NCI-H146 treated with DMSO at 0.1 percent for 48 hours (cell line): ENCODE results near the gene CMPK2.
"Not testable (repeated sequence)": the region's sequence is repeated elsewhere in the genome, so short reads cannot be mapped to it uniquely, and the experiment has no call there.

Experiments
- DNase-seq: peaks from one replicate; lab custom pipeline; 2025; ENCODE audit not compliant: unreplicated experiment; lab: John Stamatoyannopoulos, UW

The CMPK2 gene

DNA sequence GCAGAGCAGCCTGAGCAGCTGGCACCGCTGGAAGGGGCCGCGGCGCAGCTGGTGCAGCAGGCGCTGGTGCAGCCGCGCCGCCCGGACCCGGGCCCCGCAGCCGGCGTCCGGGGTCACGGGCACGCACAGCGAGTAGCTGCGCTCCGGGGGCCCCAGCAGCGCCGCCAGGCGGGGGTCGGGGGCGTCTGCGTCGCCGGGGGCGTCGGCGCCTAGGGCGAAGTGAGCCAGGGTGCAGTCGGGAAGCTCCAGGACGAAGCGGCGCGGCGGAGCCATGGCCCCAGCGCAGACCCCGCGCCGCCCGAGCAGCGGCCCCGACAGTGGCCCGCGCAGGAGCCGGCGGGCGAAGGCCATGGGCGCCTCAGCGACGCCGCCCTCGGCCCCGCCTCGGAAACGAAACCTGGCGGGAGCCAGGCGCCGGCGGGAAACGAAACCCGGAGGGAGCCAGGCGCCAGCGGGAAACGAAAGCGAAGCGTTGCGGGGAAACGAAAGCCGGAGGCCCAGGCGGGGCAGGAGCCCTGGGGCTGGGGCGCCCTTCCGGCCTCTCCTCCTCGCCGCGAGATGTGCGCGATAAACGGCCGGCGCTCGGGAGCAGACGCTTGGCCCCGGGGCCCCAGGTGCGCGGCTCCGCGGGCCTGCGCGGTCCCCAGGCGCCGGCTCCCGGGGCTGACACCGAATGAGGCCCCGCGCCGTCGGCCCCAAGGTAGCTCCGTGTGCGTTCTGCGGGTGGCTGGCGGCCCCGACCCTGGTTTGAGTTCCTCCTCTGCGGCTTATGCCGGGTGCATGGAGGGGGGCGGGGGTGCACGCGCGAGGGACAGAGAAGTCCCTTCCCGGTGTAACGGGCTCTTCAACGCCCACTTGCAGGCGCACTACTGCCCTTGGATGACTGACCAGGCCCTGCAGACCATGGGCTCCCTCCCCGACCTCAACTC lies at the start of gene CMPK2:
Gene CMPK2, minus strand, starts transcription at position 562 of the 929 bp plus-strand sequence. Its CDS starts 211 bp downstream, at position 351.
- peak; percentile 44 for DNase-seq

GRCh38 chr2:6915399-6915798 lies 49.7 kb upstream of the CMPK2 start:
- DNase-seq = no peak

DNA sequence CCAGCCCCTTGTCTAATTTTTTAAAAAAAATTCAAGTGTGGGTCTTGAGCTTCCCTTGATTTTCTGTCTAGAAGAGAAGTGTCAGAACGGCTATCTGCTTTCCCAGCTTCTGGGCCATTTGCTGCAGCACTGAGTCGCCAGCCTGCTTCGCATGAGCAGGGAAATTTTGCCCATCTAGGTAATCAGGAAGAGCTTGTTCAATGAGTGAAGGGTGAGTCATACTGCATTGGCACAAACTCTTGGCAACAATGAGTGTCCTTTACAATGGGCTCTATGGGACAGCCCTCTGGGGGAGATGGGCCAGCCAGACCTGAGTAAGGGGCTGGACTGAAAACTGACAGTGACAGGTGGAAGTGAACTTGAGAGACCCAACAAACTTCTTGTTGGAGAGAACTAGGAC lies 49.1 kb upstream of the CMPK2 start:
- no peak for DNase-seq

GRCh38 chr2:6913415-6914157 lies 47.9 kb upstream of the CMPK2 start:
- no peak for DNase-seq

DNA sequence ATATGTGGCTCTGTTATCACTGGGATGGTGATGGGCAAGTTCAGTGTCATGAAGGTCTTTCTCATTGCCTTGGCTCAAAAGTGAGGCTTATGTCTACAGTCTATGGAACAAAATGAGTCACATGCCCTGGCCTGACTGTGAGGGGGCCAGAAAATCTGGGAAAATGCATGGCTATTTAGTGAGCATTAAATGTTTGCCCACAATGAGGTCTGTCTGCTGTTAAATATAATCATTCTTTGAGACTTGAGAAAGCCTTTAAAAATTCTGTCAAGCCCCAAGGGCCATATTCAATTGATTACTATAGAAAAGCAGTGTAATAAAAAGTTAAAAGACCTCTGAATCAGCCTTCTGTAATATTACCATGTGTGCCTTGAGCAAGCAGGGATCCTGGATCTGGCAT lies 46.0 kb upstream of the CMPK2 start:
- DNase-seq = no peak

DNA sequence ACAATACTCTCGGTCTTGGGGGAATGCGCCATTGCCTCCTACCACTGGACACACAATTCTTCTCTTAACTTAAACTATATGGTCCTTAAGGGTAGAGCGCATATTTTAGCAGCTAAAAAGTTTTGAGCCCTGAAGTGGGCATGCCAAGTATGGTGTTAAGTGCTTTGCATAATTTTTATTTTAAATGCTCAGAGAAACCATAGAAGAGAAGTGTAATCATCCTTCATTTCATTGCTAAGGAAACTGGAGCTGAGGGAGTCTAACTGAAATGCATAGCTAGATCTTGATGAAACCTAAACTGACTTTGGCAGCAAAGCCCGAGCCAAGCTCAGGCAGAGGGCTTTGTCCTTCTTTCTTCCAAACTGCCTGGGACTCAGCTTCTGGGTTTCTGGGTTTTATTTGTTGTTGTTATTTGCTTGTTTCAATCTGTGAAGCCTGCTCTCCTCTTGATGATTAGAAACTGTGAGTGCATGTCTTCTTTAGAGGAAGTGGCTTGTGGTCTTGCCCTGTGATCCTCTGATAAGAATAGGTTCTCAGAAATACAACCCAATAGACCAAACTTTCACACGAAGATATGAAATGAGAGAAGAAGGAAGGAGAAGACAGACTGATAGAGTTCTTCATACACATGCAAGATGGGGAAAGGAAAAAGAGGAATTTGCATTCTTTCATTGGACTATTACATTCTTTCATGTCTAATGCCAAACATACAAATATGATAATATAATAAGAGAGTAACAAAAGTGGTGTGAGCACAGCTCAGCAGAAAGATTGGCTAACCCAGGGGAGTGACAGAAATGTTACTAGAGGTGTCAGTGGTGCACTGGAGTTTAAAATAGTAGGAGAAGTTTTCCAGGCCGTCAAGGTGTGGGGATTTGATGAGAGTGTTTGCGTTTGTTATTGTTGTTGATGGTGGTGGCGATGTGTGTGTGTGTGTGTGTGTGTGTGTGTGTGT lies 44.0 kb upstream of the CMPK2 start:
- no peak for DNase-seq

- DNase-seq = no peak
Observed at GRCh38 chr2:6908291-6908690, 42.6 kb upstream of the CMPK2 start.

GRCh38 chr2:6906165-6906741 lies 40.5 kb upstream of the CMPK2 start:
- DNase-seq = no peak

DNA sequence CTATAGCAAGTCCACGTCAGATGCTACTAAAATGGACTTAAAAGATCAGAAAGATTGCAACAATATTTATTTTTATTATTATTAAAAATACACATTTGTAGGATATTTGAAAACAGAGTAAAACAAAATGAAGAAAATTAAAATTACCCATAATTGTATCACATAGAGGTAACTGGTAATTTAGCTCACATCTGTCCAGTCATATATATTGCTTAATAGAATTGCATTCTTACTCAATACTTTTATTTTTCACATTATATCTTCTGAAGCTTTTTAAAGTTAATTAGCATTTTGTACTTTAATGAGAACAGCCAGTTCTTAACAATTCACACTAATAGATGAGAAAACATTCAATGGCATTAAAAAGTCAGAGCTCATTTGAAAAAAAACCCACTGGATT lies 40.0 kb upstream of the CMPK2 start:
- no peak for DNase-seq

GRCh38 chr2:6902581-6902980 lies 36.9 kb upstream of the CMPK2 start:
- not testable (repeated sequence) for DNase-seq

GRCh38 chr2:6896930-6897759 lies 31.4 kb upstream of the CMPK2 start:
- peak; percentile 12 for DNase-seq

DNA sequence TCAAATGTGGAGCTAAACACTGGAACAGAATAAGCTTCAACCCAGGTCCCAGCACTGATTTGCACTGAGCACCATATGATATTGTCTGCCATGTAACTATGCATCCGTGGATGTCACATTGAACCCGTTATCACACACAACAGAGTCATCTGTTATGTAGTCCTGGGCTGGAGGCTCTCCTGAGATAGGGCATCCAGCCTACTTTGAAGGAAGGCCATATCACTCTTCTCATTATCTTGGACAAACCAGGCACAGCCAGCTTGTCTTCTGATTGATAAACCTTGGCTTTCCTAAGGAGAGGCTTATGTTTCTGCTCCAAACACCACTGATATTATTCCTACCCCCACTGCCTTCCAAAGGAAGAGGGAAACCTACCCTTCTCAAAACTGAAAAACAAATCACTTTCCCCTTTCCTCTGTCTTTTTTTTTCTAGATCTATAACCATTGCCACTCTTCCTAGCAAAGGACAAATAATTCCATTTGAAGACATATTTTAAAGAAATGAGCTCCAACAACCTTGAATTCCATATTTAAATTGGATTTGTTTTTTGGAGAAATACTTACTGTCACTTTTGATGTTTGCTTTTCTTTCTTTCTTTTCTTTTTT lies 28.3 kb upstream of the CMPK2 start:
- no peak for DNase-seq

DNA sequence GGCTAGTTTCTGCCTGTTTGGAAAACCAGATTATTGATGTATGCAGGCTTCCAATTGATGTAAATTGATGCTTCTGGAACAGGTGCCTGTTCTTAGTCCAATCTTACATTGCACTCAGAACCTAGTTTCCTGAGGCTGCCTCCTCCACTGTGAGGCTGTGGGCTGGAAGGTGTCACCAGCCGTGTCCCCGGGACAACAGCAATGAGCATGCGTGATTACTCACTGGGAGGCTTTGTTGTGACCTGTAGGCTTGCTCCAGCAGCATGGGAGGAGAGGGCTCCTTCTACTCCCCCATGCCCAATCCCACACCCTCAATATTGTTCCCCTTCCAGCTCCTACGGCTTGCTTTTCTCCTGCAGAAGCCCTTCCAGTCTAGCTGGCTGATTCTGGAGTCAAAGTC lies 23.0 kb upstream of the CMPK2 start:
- no peak for DNase-seq

DNA sequence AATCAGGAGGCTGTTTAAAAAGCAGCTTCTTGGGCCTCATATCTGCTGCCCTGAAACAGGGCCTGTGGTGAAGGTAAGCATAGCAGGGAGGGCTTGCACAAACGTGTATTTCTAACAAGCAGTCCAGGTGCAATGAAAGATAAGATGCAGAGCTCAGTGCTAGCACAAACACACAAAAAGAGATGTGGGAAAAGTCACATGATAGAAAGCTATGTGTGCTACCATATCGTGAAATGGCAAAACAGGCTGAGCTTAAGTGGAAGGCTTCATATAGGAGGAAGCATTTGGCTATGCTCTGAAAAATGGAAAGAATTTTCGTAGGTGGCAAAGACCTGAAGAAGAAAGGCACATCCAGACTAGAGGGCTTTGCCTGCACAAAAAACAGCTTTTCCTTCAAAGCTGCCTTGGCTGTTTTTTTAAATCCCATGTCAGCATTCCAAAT lies 22.1 kb upstream of the CMPK2 start:
- DNase-seq = no peak

DNA sequence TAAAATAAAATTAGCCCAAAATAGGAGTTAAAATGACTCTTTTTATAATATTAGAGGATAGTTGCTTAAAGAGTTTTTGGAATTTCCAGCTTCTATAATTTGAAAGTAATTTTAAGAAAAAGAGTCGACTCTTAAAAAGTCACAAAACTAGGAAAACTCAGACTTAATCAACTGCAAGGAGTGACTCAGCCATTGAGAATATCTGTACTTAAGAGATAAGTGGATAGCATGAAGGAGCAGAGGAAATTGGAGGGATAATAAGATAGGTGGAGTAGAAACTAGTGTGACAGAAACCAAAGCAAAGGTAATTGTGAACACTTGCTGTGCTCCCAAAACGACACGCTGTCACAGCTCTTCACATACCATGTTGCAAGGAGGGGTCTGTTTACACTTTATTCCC lies 20.3 kb upstream of the CMPK2 start:
- no peak for DNase-seq

DNA sequence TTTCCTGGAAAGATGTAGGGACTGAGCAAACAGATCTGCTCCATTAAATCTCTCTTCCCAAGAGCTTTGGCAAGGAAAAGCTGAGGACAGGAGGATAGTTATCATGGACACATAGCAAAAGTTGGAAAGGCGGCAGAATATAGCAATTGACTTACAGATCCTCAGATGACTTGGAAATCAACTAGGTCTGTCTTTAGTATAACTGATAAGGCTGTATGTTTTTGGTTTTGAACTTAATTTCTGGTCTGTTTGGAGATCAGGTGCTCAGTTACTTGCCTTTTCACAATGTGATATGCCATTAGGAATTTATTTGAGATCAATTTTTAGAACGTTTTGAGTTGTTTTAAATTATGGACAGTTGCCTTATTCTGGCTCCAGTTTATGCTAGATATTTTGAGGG lies 19.8 kb upstream of the CMPK2 start:
- no peak for DNase-seq

DNA sequence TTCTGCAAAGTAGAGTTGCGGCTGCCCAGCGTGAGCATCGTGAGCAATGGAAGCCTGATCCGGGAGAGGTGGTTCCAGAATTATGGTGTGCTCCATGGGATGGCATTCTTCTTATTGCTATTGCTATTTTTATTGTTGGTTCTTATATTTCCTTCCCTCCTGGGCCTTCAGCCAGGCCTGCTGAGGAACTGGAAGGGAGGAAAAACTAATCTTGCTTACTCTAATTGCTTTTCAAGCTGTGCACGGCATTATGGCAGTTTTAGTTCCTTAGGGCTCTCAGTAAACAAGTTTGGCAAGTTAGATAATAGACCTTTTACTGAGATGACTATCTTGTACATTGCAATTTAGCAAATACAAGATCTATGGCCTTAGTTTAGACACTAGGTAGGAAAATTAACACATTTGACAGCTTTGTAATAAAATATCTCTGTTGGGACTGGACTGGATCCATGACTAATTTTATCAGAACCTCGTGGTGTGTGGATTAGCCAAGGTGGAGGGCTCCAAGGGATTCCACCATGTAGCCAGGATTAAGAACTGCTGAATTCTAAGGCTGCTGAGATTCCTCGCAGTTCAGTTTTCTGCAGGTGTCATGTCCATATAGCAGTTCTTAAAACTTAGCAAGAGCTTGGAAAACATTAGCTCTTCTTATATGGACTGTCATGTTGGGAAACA lies 17.9 kb upstream of the CMPK2 start:
- DNase-seq = peak; percentile 8

DNA sequence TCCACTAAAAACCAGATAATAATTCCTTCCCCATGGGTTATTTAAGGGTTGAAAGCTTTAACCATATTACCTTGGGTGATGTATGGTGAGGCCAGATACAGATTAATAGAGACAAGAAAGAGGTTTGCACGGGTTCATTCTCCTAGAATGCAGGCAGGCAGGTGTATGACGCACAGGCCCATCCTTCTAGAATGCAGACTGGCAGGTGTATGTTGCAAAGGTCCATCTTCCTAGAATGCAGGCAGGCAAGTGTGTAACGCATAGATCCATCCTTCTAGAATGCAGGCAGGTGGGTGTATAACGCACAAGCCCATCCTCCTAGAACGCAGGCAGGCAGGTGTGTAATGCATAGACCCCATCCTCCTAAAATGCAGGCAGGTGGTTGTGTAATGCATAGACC lies 15.8 kb upstream of the CMPK2 start:
- DNase-seq = no peak

DNA sequence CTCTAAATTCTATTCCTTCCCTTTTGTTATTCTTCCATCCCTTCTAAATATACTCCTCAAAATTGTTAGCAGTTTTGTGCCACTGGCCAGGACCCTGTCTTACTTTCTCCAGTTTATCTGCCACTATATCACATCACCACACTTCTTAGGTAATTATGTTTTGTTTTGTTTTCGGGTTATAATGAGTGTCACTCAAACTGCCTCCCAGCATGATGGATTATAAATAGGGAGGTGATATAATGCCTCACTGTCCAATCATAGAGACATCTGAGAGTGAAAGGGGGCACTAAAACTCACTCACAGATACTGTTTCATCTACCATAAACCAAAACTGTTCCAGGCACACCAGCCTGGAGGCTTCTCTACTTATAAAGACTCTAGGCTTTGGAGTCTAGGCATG lies 15.3 kb upstream of the CMPK2 start:
- peak; percentile 24 for DNase-seq
